SK-N-MC (cell line): ENCODE results near the gene PSMC3.

Experiments
- EZH2 ChIP-seq: fragments of 200-600 bp; sonication (generic); IDR thresholded peaks from one replicate; pipeline ENCODE4 v1.6.1; 2017; ENCODE audit warnings: antibody characterized with exemption
- POLR2AphosphoS5 ChIP-seq: IDR thresholded peaks from 2 replicates; pipeline ENCODE4 v1.6.1; 2012; ENCODE audit warnings: mild to moderate bottlenecking, low read depth, low read length, borderline replicate concordance

GRCh38 chr11:47449541-47449940 is 23.3 kb upstream of the PSMC3 start:
- TF ChIP-seq EZH2: no peak
- TF ChIP-seq POLR2AphosphoS5: no peak
